Karpas-422 (cell line): ENCODE data around the gene TCF7L2. TPM values are rescaled to one million over a fixed set of nuclear protein-coding genes. Genes with fewer than 3 reads are reported as not detected.

Experiments
- DNase-seq: peaks from one replicate; pipeline ENCODE4 v3.0.0-alpha.2; 2015
- H2AFZ ChIP-seq: fragments of 200-600 bp; sonication (generic); 2 replicates; pipeline ENCODE4 v1.6.1; 2014; ENCODE audit warnings: antibody characterized with exemption, low read length, mixed read lengths
- H3K27ac ChIP-seq: fragments of 200-600 bp; sonication (generic); 2 replicates; pipeline ENCODE4 v1.5.1; 2014; ENCODE audit warnings: mild to moderate bottlenecking, low read length, moderate library complexity
- H3K27me3 ChIP-seq: fragments of 200-600 bp; sonication (generic); 2 replicates; pipeline ENCODE4 v1.6.1; 2014; ENCODE audit warnings: low read length, mixed read lengths
- H3K36me3 ChIP-seq: fragments of 200-600 bp; sonication (generic); 2 replicates; pipeline ENCODE4 v1.6.1; 2014; ENCODE audit warnings: low read length, mixed read lengths; ENCODE audit not compliant: insufficient read depth
- H3K4me1 ChIP-seq: fragments of 200-600 bp; sonication (generic); 2 replicates; pipeline ENCODE4 v1.6.1; 2014; ENCODE audit warnings: mild to moderate bottlenecking, low read length, mixed read lengths
- H3K4me2 ChIP-seq: fragments of 200-600 bp; sonication (generic); 2 replicates; pipeline ENCODE4 v1.6.1; 2014; ENCODE audit warnings: low read length, low read depth, mild to moderate bottlenecking; ENCODE audit not compliant: poor library complexity, severe bottlenecking
- H3K4me3 ChIP-seq: fragments of 200-600 bp; sonication (generic); 2 replicates; pipeline ENCODE4 v1.5.1; 2014; ENCODE audit warnings: mild to moderate bottlenecking, antibody characterized with exemption, low read length, mixed read lengths
- H3K79me2 ChIP-seq: fragments of 200-600 bp; sonication (generic); 2 replicates; pipeline ENCODE4 v1.6.1; 2014; ENCODE audit warnings: mild to moderate bottlenecking, low read length, mixed read lengths
- H3K9ac ChIP-seq: fragments of 200-600 bp; sonication (generic); 2 replicates; pipeline ENCODE4 v1.6.0; 2014; ENCODE audit warnings: low read length
- H3K9me2 ChIP-seq: fragments of 200-600 bp; sonication (generic), shearing (Covaris generic); replicated peaks from 2 replicates; pipeline ENCODE4 v1.6.0; 2014; ENCODE audit warnings: mild to moderate bottlenecking, low read length, moderate library complexity; ENCODE audit not compliant: insufficient read depth
- H3K9me3 ChIP-seq: fragments of 300-700, 200-600 bp; sonication (generic); 2 replicates; pipeline ENCODE4 v1.6.1; 2014; ENCODE audit warnings: low read length, mixed read lengths
- H4K20me1 ChIP-seq: fragments of 200-600 bp; sonication (generic); 2 replicates; pipeline ENCODE4 v1.6.1; 2014; ENCODE audit warnings: mild to moderate bottlenecking, antibody characterized with exemption, low read length, low read depth; ENCODE audit not compliant: insufficient read depth
- total RNA-seq: library from RNA; depleted of rRNA; stranded (reverse); fragments of >200 nt; shearing (Covaris generic); gene quantifications from 2 replicates; pipeline ENCODE4 v1.2.3, GENCODE V29; 2014; ENCODE audit warnings: low replicate concordance

TCF7L2 gene
- total RNA-seq, 1 experiment from 2014 or later: not detected

DNA sequence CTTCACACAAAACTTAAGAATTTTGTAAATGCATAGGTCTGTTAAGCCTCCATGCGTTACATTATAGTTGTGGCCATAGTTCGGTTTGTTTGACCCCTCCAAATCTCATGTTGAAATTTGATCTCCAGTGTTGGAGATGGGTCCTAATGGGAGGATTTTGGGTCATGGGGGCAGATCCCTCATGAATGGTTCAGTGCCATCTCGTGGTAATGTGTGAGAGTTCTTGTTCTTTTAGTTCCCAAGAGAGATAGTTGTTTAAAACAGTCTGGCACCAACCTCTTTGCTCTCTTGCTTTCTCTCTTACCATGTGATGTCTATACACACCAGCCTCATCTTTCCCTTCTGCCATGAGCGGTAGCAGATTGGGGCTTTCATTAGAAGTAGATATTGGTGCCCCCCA lies 264.3 kb downstream of the TCF7L2 start:
- Histone ChIP-seq H3K9ac (no peak overlapping the region), H3K9me3 (no peaks in the 10 kb centered on the region), H3K4me1 (no peaks in the 10 kb centered on the region), H3K36me3 (no peaks in the 10 kb centered on the region), H3K27me3 (no peaks in the 10 kb centered on the region), H3K9me2 (no peaks in the 10 kb centered on the region), H3K4me2 (no peak overlapping the region), H3K79me2 (no peaks in the 10 kb centered on the region), H4K20me1 (no peaks in the 10 kb centered on the region), H3K4me3 (no peak overlapping the region), H2AFZ (no peak overlapping the region), H3K27ac (no peak overlapping the region)
- no peak for DNase-seq

DNA sequence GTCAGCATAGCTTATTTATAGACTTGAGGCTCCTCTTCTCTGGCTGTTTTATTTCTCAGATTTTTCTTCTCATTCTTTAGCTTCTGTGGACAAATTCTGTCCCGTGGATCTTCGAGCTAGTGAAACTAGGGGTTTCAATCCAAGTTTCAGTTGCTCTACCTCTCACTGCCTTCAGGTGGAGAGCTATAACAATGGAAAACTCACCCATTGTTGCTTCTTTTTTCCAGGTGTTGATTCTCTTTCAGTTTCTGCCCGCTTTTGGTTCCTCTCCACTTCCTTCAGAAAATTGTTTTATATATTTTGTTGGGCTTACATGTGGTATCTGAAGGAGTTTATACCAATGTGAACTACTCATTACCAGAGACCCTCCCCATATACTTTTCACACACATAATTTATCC lies 266.1 kb downstream of the TCF7L2 start:
- no peak overlapping the region for H3K9ac ChIP-seq
- H3K27me3 ChIP-seq: no peaks in the 10 kb centered on the region
- no peaks in the 10 kb centered on the region for H3K4me1 ChIP-seq
- no peak overlapping the region for H2AFZ ChIP-seq
- no peak for DNase-seq
- no peaks in the 10 kb centered on the region for H3K9me3 ChIP-seq
- no peak overlapping the region for H3K27ac ChIP-seq
- no peak overlapping the region for H3K4me3 ChIP-seq
- H3K4me2 ChIP-seq: no peak overlapping the region
- no peaks in the 10 kb centered on the region for H3K79me2 ChIP-seq
- no peaks in the 10 kb centered on the region for H3K36me3 ChIP-seq
- H4K20me1 ChIP-seq: no peaks in the 10 kb centered on the region
- H3K9me2 ChIP-seq: no peaks in the 10 kb centered on the region
